Spleen (tissue), 11 donors: ENCODE results near the gene ITGAV. TPM values are rescaled to one million over a fixed set of nuclear protein-coding genes. Genes with fewer than 3 reads are reported as not detected.

Experiments used
- DNase-seq: peaks from one replicate; pipeline ENCODE4 v3.0.0-alpha.2; 2020
- H3K27ac ChIP-seq, 8 donors: fragments of 200-600 bp; sonication (generic) in 7 of 8; 1 replicate in 4 of 8; 2 replicates in 4 of 8; pipeline versions ENCODE4 v1.5.0 to v1.8.0; 2016 to 2021; ENCODE audit warnings: inconsistent platforms in 4 of 8, mild to moderate bottlenecking in 4 of 8, moderate library complexity in 1 of 8
- H3K27me3 ChIP-seq, 7 donors: fragments of 200-600 bp; sonication (generic) in 6 of 7; replicated peaks in 1 of 7; 1 replicate in 4 of 7; 2 replicates in 3 of 7; pipeline versions ENCODE4 v1.5.0 to v1.8.0; 2016 to 2021; ENCODE audit warnings: inconsistent platforms in 3 of 7, mild to moderate bottlenecking in 1 of 7
- H3K36me3 ChIP-seq, 6 donors: fragments of 200-600 bp; sonication (generic) in 5 of 6; 1 replicate in 4 of 6; 2 replicates in 2 of 6; pipeline versions ENCODE4 v1.5.0 to v1.8.0; 2016 to 2021; ENCODE audit warnings: inconsistent platforms in 2 of 6
- H3K4me1 ChIP-seq, 6 donors: fragments of 200-600 bp; sonication (generic) in 5 of 6; 1 replicate in 3 of 6; 2 replicates in 3 of 6; pipeline versions ENCODE4 v1.5.0 to v1.8.0; 2016 to 2021; ENCODE audit warnings: inconsistent platforms in 3 of 6
- H3K4me3 ChIP-seq, 8 donors: fragments of 200-600 bp; sonication (generic) in 7 of 8; 1 replicate in 4 of 8; 2 replicates in 4 of 8; pipeline versions ENCODE4 v1.5.0 to v1.8.0; 2016 to 2021; ENCODE audit warnings: inconsistent platforms in 4 of 8, mild to moderate bottlenecking in 4 of 8, moderate library complexity in 2 of 8
- H3K9me3 ChIP-seq, 8 donors: fragments of 200-600 bp; sonication (generic) in 7 of 8; 1 replicate in 4 of 8; 2 replicates in 4 of 8; pipeline versions ENCODE4 v1.5.0 to v1.8.0; 2016 to 2021; ENCODE audit warnings: inconsistent platforms in 4 of 8
- CTCF ChIP-seq, 11 experiments: fragments of 200-600 bp in 7 of 11; fragments of 450-650 bp in 4 of 11; sonication (generic) in 4 of 11; IDR thresholded peaks in 8 of 11; conservative IDR thresholded peaks in 3 of 11; 1 replicate in 7 of 11; 2 replicates in 4 of 11; pipeline versions ENCODE4 v1.4.0 to v1.8.0; 2016 to 2021; ENCODE audit warnings: antibody characterized with exemption in 11 of 11, inconsistent platforms in 4 of 11, mild to moderate bottlenecking in 1 of 11
- POLR2A ChIP-seq, 3 donors: fragments of 450-650 bp; IDR thresholded peaks; one replicate each; pipeline ENCODE4 v1.5.1; 2017; ENCODE audit warnings: antibody characterized with exemption in 3 of 3, mild to moderate bottlenecking in 1 of 3
- POLR2AphosphoS5 ChIP-seq, 3 donors: sonication (generic); formaldehyde crosslinking; IDR thresholded peaks; one replicate each; pipeline ENCODE4 v1.5.1; 2017; ENCODE audit warnings: antibody characterized with exemption in 3 of 3
- WGBS, 5 donors: extraction: QIAGEN DNeasy Blood & Tissue Kit in 3 of 5; methylation state at CpG; one replicate each; pipeline versions ENCODE4 v1.1.5 to v1.1.7; 2013 to 2018; 5-methylcytosine and 5-hydroxymethylcytosine counted together
- intact Hi-C: fragments of 100-400 bp; cut with DNase I; formaldehyde crosslinking; loops from one replicate; pipeline ENCODE4 v1.15.0; 2023; ENCODE audit warnings: low total_unique reads
- polyA plus RNA-seq, 3 donors: library from polyadenylated mRNA; stranded (reverse); fragments of 200-250 nt; gene quantifications; one replicate each; pipeline ENCODE4 v1.2.1, GENCODE V29; 2013
- total RNA-seq, 7 donors: library from RNA; depleted of rRNA in 3 of 7; stranded (reverse); fragments of >200 nt in 3 of 7; fragmentation: NEBNext Ultra II Directional in 4 of 7; extraction: Animal tissue kit (Norgen Biotek cat#: 25700) in 4 of 7; gene quantifications; one replicate each; pipeline versions ENCODE4 v1.1.0 to v1.2.1, GENCODE V29; 2016 to 2021
- donor health status: healthy with polysubstance abuse.
- donor health status: DM: no; HTN: no; CAD: no; lungs with moderate emphysema.
- donor health status: DM: no; HTN: no; CAD: no.
- donor health status: Bipolar disorder and iron deficiency.
- donor health status: healthy.
- donor health status: DM: no; HTN: no; CAD: no.
- donor health status: DM: yes; HTN: yes; CAD: no.

ITGAV gene
- total and polyA plus RNA-seq, 10 donors = 5.6 to 85.4 (median 60.8) TPM

DNA sequence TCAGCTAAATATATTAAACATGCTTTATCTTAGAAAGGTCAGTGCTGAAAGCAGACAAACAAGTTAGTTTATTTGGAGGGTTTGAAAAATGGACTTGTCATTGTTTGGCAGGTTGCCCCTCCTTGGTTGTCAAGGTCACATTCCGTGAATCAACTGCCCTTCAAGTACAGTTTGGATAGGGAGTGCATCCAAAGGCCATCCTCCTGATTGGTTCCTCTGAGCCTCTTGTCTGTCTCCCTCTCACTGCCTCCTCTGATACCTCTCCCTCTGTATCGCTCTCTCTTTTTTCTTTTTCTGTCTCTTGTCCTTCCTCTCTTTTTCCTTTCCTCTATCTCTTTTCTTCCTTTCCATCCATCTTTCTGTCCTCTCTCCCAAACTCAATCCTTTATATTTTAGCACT lies 5.4 kb downstream of the ITGAV start:
- peaks cover 10 to 57% (median 41%) of the 10 kb centered on the region in 6 donors for H3K4me1 ChIP-seq
- no peaks in the 10 kb centered on the region for H3K27me3 ChIP-seq
- no peaks in the 10 kb centered on the region for H3K36me3 ChIP-seq
- no peaks in the 10 kb centered on the region for H3K9me3 ChIP-seq
- WGBS, 5 donors = 63 to 88% (median 73%) methylated on average over 2 of the region's 2 CpGs
- TF ChIP-seq POLR2A (IDR thresholded peaks at IDR 0.05) = no peak
- no peak for TF ChIP-seq POLR2AphosphoS5 (IDR thresholded peaks at IDR 0.05)
- no peak for TF ChIP-seq CTCF (IDR thresholded peaks at IDR 0.05 in 8 of 11, conservative IDR thresholded peaks at IDR 0.05 in 3 of 11)
- H3K4me3 ChIP-seq = no peak overlapping the region
- H3K27ac ChIP-seq = peak overlapping the region in 2 of 8 donors; percentile 2 to 16
- DNase-seq = no peak
- intact Hi-C loops = loop anchor here (10.0 kb wide), 1 partner anchor 90 kb away; no protein-coding TSS in a partner anchor

DNA sequence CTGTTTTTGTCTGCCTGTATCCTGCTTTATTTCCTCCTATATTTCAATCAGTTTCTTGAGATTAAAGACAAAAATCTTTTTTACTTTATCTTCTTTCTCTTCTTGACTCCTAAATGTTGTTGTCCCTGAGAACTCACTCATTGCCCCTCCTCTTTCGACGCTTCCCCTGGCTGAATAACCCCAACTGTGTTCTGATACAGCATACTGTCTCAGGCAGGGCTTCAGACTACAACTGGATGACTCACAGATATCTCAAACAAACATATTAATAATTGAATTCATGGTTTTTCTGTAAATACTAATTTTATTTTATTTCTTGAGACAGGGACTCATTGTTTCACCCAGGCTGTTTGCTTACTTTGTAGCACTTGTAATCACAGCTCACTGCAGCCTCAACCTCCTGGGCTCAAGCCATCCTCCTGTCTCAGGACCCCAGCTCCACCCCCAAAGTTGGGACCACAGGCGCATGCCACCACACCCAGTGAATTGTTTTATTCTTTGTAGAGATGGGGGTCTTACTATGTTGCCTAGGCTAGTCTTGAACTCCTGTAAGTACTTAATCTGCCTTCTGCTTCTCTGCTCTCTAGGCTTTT lies 9.4 kb downstream of the ITGAV start:
- DNase-seq = no peak
- H3K36me3 ChIP-seq = peaks cover 0 to 25% (median 4%) of the 10 kb centered on the region in 6 donors
- H3K27me3 ChIP-seq = no peaks in the 10 kb centered on the region
- 90 to 98% (median 92%) methylated on average over 3 of the region's 3 CpGs for WGBS, 5 donors
- no peaks in the 10 kb centered on the region for H3K9me3 ChIP-seq
- H3K4me1 ChIP-seq = peaks cover 0 to 20% (median 7%) of the 10 kb centered on the region in 6 donors
- TF ChIP-seq CTCF (IDR thresholded peaks at IDR 0.05 in 8 of 11, conservative IDR thresholded peaks at IDR 0.05 in 3 of 11) = no peak
- TF ChIP-seq POLR2A (IDR thresholded peaks at IDR 0.05) = no peak
- TF ChIP-seq POLR2AphosphoS5 (IDR thresholded peaks at IDR 0.05) = no peak
- no peak overlapping the region for H3K27ac ChIP-seq
- H3K4me3 ChIP-seq = no peak overlapping the region
- intact Hi-C loops = loop anchor here (10.0 kb wide), 1 partner anchor 94 kb away; no protein-coding TSS in a partner anchor

DNA sequence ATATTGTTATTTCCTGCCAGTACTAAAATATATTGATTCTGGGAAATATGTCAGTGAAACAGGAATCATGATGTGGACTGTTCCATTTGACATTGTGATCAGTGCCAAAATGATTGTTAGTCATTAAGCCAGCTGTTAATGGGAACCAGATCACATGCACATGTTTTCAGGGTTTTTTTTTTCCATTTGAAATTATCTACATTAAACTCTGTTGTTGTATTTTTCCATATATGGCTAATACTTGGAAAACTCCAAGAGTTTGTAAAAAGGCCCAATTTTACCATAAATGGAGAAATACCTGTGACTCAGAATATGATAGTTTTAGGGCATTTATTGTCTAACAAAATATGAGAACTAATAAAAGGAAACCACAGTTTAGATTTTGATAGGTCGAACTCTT lies 13.4 kb downstream of the ITGAV start:
- no peak for TF ChIP-seq POLR2AphosphoS5 (IDR thresholded peaks at IDR 0.05)
- no peak for TF ChIP-seq CTCF (IDR thresholded peaks at IDR 0.05 in 8 of 11, conservative IDR thresholded peaks at IDR 0.05 in 3 of 11)
- TF ChIP-seq POLR2A (IDR thresholded peaks at IDR 0.05) = no peak
- H3K36me3 ChIP-seq = peaks cover 0 to 47% (median 4%) of the 10 kb centered on the region in 6 donors
- H3K27me3 ChIP-seq = no peaks in the 10 kb centered on the region
- intact Hi-C loops = no loop called here
- H3K4me1 ChIP-seq = peaks cover 0 to 16% (median 4%) of the 10 kb centered on the region in 6 donors
- H3K9me3 ChIP-seq = no peaks in the 10 kb centered on the region
- WGBS, 5 donors = 90 to 98% (median 97%) methylated on average over 1 of the region's 1 CpG
- no peak overlapping the region for H3K27ac ChIP-seq
- DNase-seq = no peak
- H3K4me3 ChIP-seq = no peak overlapping the region

- Histone ChIP-seq H3K36me3 (peaks cover 0 to 47% (median 4%) of the 10 kb centered on the region in 6 donors), H3K4me1 (peaks cover 0 to 20% (median 7%) of the 10 kb centered on the region in 6 donors), H3K27ac (peak overlapping the region in 6 of 8 donors; percentile 33 to 65 (median 55)), H3K4me3 (no peak overlapping the region), H3K27me3 (no peaks in the 10 kb centered on the region), H3K9me3 (no peaks in the 10 kb centered on the region)
- 61 to 80% (median 76%) methylated on average over 3 of the region's 3 CpGs for WGBS, 5 donors
- intact Hi-C loops = no loop called here
- TF ChIP-seq POLR2A (IDR thresholded peaks at IDR 0.05) (no peak), CTCF (IDR thresholded peaks at IDR 0.05 in 8 of 11, conservative IDR thresholded peaks at IDR 0.05 in 3 of 11) (no peak), POLR2AphosphoS5 (IDR thresholded peaks at IDR 0.05) (no peak)
- no peak for DNase-seq
Observed at GRCh38 chr2:186605041-186605440, 15.2 kb downstream of the ITGAV start.
